DMS153 treated with DMSO at 0.1 percent for 48 hours (cell line): ENCODE results near the gene GGT5.
"Not testable (repeated sequence)": the region's sequence is repeated elsewhere in the genome, so short reads cannot be mapped to it uniquely, and the experiment has no call there.

Experiments used
- DNase-seq: peaks from one replicate; lab custom pipeline; 2025; ENCODE audit not compliant: unreplicated experiment; lab: John Stamatoyannopoulos, UW

The GGT5 gene

GRCh38 chr22:24235315-24235714, 9.6 kb downstream of the GGT5 start:
- DNase-seq = no peak

GRCh38 chr22:24233816-24234215, 11.1 kb downstream of the GGT5 start:
- no peak for DNase-seq

- no peak for DNase-seq
Observed at GRCh38 chr22:24233235-24233634, 11.6 kb downstream of the GGT5 start.

- no peak for DNase-seq
Observed at GRCh38 chr22:24232725-24233124, 12.2 kb downstream of the GGT5 start.

GRCh38 chr22:24232124-24232523, 12.8 kb downstream of the GGT5 start:
- DNase-seq = no peak

GRCh38 chr22:24231706-24232105, 13.2 kb downstream of the GGT5 start:
- no peak for DNase-seq

GRCh38 chr22:24230911-24231656, 13.8 kb downstream of the GGT5 start:
- no peak for DNase-seq

- DNase-seq = no peak
Observed at GRCh38 chr22:24225951-24226350, 18.9 kb downstream of the GGT5 start.

GRCh38 chr22:24225044-24225601, 19.8 kb downstream of the GGT5 start:
- DNase-seq = no peak

GRCh38 chr22:24224468-24224867, 20.4 kb downstream of the GGT5 start:
- DNase-seq = no peak

- no peak for DNase-seq
Observed at GRCh38 chr22:24219750-24220149, 25.1 kb downstream of the GGT5 start.

- no peak for DNase-seq
Observed at GRCh38 chr22:24217384-24217783, 27.5 kb downstream of the GGT5 start.

GRCh38 chr22:24216541-24217209, 28.2 kb downstream of the GGT5 start:
- DNase-seq = no peak

- no peak for DNase-seq
Observed at GRCh38 chr22:24214467-24215285, 30.2 kb downstream of the GGT5 start.

- DNase-seq = not testable (repeated sequence)
Observed at GRCh38 chr22:24213111-24213510, 31.8 kb downstream of the GGT5 start.

- DNase-seq = not testable (repeated sequence)
Observed at GRCh38 chr22:24211716-24212115, 33.2 kb downstream of the GGT5 start.

- not testable (repeated sequence) for DNase-seq
Observed at GRCh38 chr22:24210409-24210808, 34.5 kb downstream of the GGT5 start.

GRCh38 chr22:24209687-24210086, 35.2 kb downstream of the GGT5 start:
- DNase-seq = no peak

GRCh38 chr22:24209016-24209415, 35.9 kb downstream of the GGT5 start:
- no peak for DNase-seq

GRCh38 chr22:24208012-24208749, 36.7 kb downstream of the GGT5 start:
- no peak for DNase-seq
